Measurements from ENCODE around the gene NR2E3. TPM values are rescaled to one million over a fixed set of nuclear protein-coding genes. Genes with fewer than 3 reads are reported as not detected.

The NR2E3 gene
- total RNA-seq, 1 experiment from 2014 or later: 0.31 TPM

DNA sequence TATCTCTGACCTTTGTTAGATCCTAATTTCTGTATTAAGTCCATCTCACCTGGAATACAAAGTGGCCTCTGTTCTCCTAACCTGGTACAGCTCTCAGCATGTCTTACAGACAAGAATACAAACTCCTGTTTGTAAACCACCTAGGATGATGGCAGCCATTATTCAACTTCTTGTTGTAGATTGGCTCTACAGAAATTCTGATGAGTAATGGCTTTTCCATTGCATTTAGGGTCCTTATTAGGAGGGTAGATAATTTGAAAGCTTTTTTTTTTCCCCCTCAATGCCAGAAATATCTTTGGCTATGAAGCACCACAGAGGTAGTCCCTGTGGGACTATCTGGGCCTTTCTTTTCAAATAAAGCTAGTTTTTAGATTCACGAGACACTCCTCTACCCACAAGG is 9.8 kb downstream of the NR2E3 start:
- no peak overlapping the region for H2BK15ac ChIP-seq (ENCODE audit: low read depth, low read length)
- no peak overlapping the region for H4K5ac ChIP-seq (ENCODE audit: insufficient read length, low read depth, low read length)
- no peak overlapping the region for H2BK120ac ChIP-seq (ENCODE audit: low read depth, low read length, poor library complexity, severe bottlenecking)
- Mint-ChIP-seq H3K4me1 (peaks cover 7 to 13% of the 10 kb centered on the region in 2 experiments), H3K36me3 (ENCODE audit: insufficient read depth in 1 of 3, low read depth in 3 of 3) (peaks cover 26 to 36% (median 28%) of the 10 kb centered on the region in 3 experiments), H3K27ac (no peak overlapping the region), H3K27me3 (ENCODE audit: low read depth) (no peaks in the 10 kb centered on the region), H3K4me3 (no peak overlapping the region), H3K9me3 (peaks cover 11 to 19% of the 10 kb centered on the region in 2 experiments; a peak in 4 of 5 replicates)
- H2BK5ac ChIP-seq (ENCODE audit: insufficient read length, low read length): no peak overlapping the region
- no peak overlapping the region for H2AK5ac ChIP-seq (ENCODE audit: insufficient read length, low read length)
- no peak overlapping the region for H3K9ac ChIP-seq (ENCODE audit: extremely low read depth, insufficient read length, low read length)
- no CpG with 5 or more reads among the region's 1 CpG for WGBS (ENCODE audit: extremely low coverage, insufficient read length, low lambda C conversion rate)
- no peak overlapping the region for H3K23ac ChIP-seq (ENCODE audit: insufficient read length, low read depth, low read length)
- no peaks in the 10 kb centered on the region for H3K23me2 ChIP-seq (ENCODE audit: insufficient read length, low read depth, low read length, poor library complexity, severe bottlenecking)
- no peaks in the 10 kb centered on the region for H3K4me1 ChIP-seq (ENCODE audit: insufficient read depth, low read length)
- no peaks in the 10 kb centered on the region for H3K27me3 ChIP-seq (ENCODE audit: insufficient read depth, low read length)
- H2BK20ac ChIP-seq (ENCODE audit: low read depth, low read length, poor library complexity, severe bottlenecking): no peak overlapping the region
- H2AFZ ChIP-seq (ENCODE audit: low read length): no peak overlapping the region
- H3K79me2 ChIP-seq (ENCODE audit: insufficient read depth, low read length): no peaks in the 10 kb centered on the region
- no peak overlapping the region for H2BK12ac ChIP-seq (ENCODE audit: insufficient read length, low read depth, low read length)
- no peak overlapping the region for H4K91ac ChIP-seq (ENCODE audit: insufficient read length, low read depth, low read length)
- no peaks in the 10 kb centered on the region for H3K9me3 ChIP-seq (ENCODE audit: control insufficient read depth, low read depth, low read length)
- H3K18ac ChIP-seq (ENCODE audit: insufficient read length, low read depth, low read length): no peak overlapping the region
- no peak overlapping the region for H3K4ac ChIP-seq (ENCODE audit: low read depth, low read length)
- H3K79me1 ChIP-seq (ENCODE audit: insufficient read depth, low read depth, low read length, poor library complexity, severe bottlenecking): no peaks in the 10 kb centered on the region
- no peak overlapping the region for H3K56ac ChIP-seq (ENCODE audit: insufficient read length, low read depth, low read length)
- no peak overlapping the region for H3K27ac ChIP-seq (ENCODE audit: insufficient read length, low read depth, low read length)
- TF ChIP-seq, protein P1, sequence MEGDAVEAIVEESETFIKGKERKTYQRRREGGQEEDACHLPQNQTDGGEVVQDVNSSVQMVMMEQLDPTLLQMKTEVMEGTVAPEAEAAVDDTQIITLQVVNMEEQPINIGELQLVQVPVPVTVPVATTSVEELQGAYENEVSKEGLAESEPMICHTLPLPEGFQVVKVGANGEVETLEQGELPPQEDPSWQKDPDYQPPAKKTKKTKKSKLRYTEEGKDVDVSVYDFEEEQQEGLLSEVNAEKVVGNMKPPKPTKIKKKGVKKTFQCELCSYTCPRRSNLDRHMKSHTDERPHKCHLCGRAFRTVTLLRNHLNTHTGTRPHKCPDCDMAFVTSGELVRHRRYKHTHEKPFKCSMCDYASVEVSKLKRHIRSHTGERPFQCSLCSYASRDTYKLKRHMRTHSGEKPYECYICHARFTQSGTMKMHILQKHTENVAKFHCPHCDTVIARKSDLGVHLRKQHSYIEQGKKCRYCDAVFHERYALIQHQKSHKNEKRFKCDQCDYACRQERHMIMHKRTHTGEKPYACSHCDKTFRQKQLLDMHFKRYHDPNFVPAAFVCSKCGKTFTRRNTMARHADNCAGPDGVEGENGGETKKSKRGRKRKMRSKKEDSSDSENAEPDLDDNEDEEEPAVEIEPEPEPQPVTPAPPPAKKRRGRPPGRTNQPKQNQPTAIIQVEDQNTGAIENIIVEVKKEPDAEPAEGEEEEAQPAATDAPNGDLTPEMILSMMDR (conservative IDR thresholded peaks at IDR 0.05): no peak
- H3K14ac ChIP-seq (ENCODE audit: insufficient read depth, low read length): no peak overlapping the region
- no peak overlapping the region for H4K8ac ChIP-seq (replicated peaks; ENCODE audit: insufficient read length, low read depth, low read length)
- H3K4me2 ChIP-seq (ENCODE audit: insufficient read depth, insufficient read length, low read length): no peak overlapping the region
- no peak for DNase-seq
- no peaks in the 10 kb centered on the region for H4K20me1 ChIP-seq (ENCODE audit: control insufficient read depth, insufficient read depth, insufficient read length)
- H3T11ph ChIP-seq (ENCODE audit: low read length): no peak overlapping the region
